WTC11 (cell line): ENCODE measurements around the gene PRXL2A. TPM values are rescaled to one million over a fixed set of nuclear protein-coding genes. Genes with fewer than 3 reads are reported as not detected.

ENCODE experiments used
- ATAC-seq: fragments of 200-7000 bp; cut with Tn5 transposase; 2 replicates; pipeline ENCODE4 v1.10.0; 2021; ENCODE audit warnings: mild to moderate bottlenecking, moderate library complexity
- CTCF ChIA-PET: fragments of 300-600 bp; sonication (Branson Sonifier 250); formaldehyde crosslinking; loops from one replicate; lab custom pipeline; 2021; ENCODE audit warnings: antibody characterized with exemption; lab: Charles Lee
- POLR2A ChIA-PET: fragments of 350-600 bp; sonication (Branson Sonifier 250); formaldehyde crosslinking; loops from one replicate; lab custom pipeline; 2021; ENCODE audit warnings: antibody characterized with exemption; lab: Charles Lee
- DNase-seq: peaks from one replicate; pipeline ENCODE4 v3.0.0; 2021; ENCODE audit warnings: low spot score
- H3K27ac Mint-ChIP-seq: 2 replicates; pipeline ENCODE4 v1.8.0; 2021; ENCODE audit warnings: mixed read lengths
- H3K27me3 Mint-ChIP-seq: 2 replicates; pipeline ENCODE4 v1.8.0; 2021; ENCODE audit warnings: low read depth, mild to moderate bottlenecking, moderate library complexity, mixed read lengths
- H3K36me3 Mint-ChIP-seq: 2 replicates; pipeline ENCODE4 v1.8.0; 2021; ENCODE audit warnings: mixed read lengths
- H3K4me1 Mint-ChIP-seq: 2 replicates; pipeline ENCODE4 v1.8.0; 2022; ENCODE audit warnings: mixed read lengths
- H3K4me3 Mint-ChIP-seq: 2 replicates; pipeline ENCODE4 v1.8.0; 2021; ENCODE audit warnings: mild to moderate bottlenecking, moderate library complexity, mixed read lengths
- H3K9me3 Mint-ChIP-seq: 2 replicates; pipeline ENCODE4 v1.8.0; 2021; ENCODE audit warnings: mixed read lengths
- ATF1 ChIP-seq: sonication (generic); formaldehyde crosslinking; IDR thresholded peaks from 2 replicates; pipeline ENCODE4 v1.8.1; 2023; ENCODE audit warnings: mild to moderate bottlenecking, moderate library complexity, missing genetic modification reagents
- ESRRA ChIP-seq: sonication (generic); formaldehyde crosslinking; IDR thresholded peaks from 2 replicates; pipeline ENCODE4 v1.8.1; 2022; ENCODE audit warnings: mild to moderate bottlenecking, missing genetic modification reagents, borderline replicate concordance
- GRHL2 ChIP-seq: fragments of 250-450 bp; sonication (Bioruptor Pico); IDR thresholded peaks from 2 replicates; pipeline ENCODE4 v1.8.0; 2022; ENCODE audit warnings: mild to moderate bottlenecking, moderate library complexity; ENCODE audit not compliant: insufficient replicate concordance, severe bottlenecking
- HMGA2 ChIP-seq: fragments of 250-450 bp; sonication (Bioruptor Pico); IDR thresholded peaks from 2 replicates; pipeline ENCODE4 v1.4.0; 2021; ENCODE audit warnings: mild to moderate bottlenecking, moderate library complexity
- NR3C1 ChIP-seq: sonication (generic); formaldehyde crosslinking; conservative IDR thresholded peaks from 2 replicates; pipeline ENCODE4 v1.8.1; 2023; ENCODE audit warnings: low read depth, mild to moderate bottlenecking, missing genetic modification reagents
- RELA ChIP-seq: sonication (generic); formaldehyde crosslinking; IDR thresholded peaks from 2 replicates; pipeline ENCODE4 v1.8.1; 2022; ENCODE audit warnings: missing genetic modification reagents, mild to moderate bottlenecking, borderline replicate concordance
- SMAD3 ChIP-seq: sonication (generic); formaldehyde crosslinking; IDR thresholded peaks from 2 replicates; pipeline ENCODE4 v1.8.0; 2022; ENCODE audit warnings: missing genetic modification reagents, mild to moderate bottlenecking, borderline replicate concordance
- ZNF138 ChIP-seq: sonication (generic); formaldehyde crosslinking; conservative IDR thresholded peaks from 2 replicates; pipeline ENCODE4 v1.8.1; 2022; ENCODE audit warnings: mild to moderate bottlenecking, moderate library complexity, missing genetic modification reagents
- ZNF219 ChIP-seq: sonication (generic); formaldehyde crosslinking; IDR thresholded peaks from 2 replicates; pipeline ENCODE4 v1.8.0; 2023; ENCODE audit warnings: missing genetic modification reagents, mild to moderate bottlenecking, borderline replicate concordance
- ZNF317 ChIP-seq: sonication (generic); formaldehyde crosslinking; IDR thresholded peaks from 2 replicates; pipeline ENCODE4 v1.8.1; 2023; ENCODE audit warnings: low read depth, mild to moderate bottlenecking, moderate library complexity, missing genetic modification reagents, borderline replicate concordance
- total RNA-seq: library from RNA; stranded (reverse); gene quantifications from 3 replicates; pipeline ENCODE4 v1.2.3, GENCODE V29; 2021
- TF ChIP-seq, protein P1 (sequence below): sonication (generic); formaldehyde crosslinking; IDR thresholded peaks from 2 replicates; pipeline ENCODE4 v1.8.0; 2022; ENCODE audit warnings: mild to moderate bottlenecking, missing genetic modification reagents
- TF ChIP-seq, protein P2 (sequence below): fragments of 250-450 bp; sonication (Bioruptor Pico); IDR thresholded peaks from 2 replicates; pipeline ENCODE4 v1.8.0; 2021; ENCODE audit warnings: mild to moderate bottlenecking
- TF ChIP-seq, protein P3 (sequence below): sonication (generic); formaldehyde crosslinking; IDR thresholded peaks from 2 replicates; pipeline ENCODE4 v1.8.0; 2022; ENCODE audit warnings: missing genetic modification reagents
- TF ChIP-seq, protein P4 (sequence below): sonication (generic); formaldehyde crosslinking; IDR thresholded peaks from 2 replicates; pipeline ENCODE4 v1.8.1; 2022; ENCODE audit warnings: low read depth, missing genetic modification reagents, borderline replicate concordance
- TF ChIP-seq, protein P5 (sequence below): sonication (generic); formaldehyde crosslinking; IDR thresholded peaks from 2 replicates; pipeline ENCODE4 v1.8.1; 2022; ENCODE audit warnings: mild to moderate bottlenecking, missing genetic modification reagents, moderate library complexity, borderline replicate concordance
- TF ChIP-seq, protein P6 (sequence below): sonication (generic); formaldehyde crosslinking; IDR thresholded peaks from 2 replicates; pipeline ENCODE4 v1.8.0; 2022; ENCODE audit warnings: mild to moderate bottlenecking, missing genetic modification reagents

Gene PRXL2A
- total RNA-seq, 1 experiment from 2014 or later: 46.6 TPM

DNA sequence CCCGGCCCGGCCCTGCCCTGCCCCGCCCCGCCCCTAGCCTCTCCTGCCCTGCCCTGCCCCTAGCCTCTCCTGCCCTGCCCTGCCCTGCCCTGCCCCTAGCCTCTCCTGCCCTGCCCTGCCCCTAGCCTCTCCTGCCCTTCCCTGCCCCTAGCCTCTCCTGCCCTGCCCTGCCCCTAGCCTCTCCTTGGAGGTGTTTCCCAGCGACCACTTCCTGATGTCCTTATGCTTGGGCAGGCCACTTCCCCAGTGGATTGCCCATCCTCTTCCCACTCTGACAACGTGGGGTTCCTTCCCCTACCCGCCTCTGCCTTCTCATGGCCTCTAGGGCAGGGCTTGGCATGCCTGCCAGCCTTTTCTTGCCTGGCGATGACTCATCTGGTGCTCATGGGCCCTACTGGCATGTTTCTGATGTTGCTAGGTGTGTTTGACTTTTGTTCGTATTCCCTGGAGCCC, 21.2 kb downstream of the PRXL2A start:
- DNase-seq (no peak), ATAC-seq (no peak)
- ChIA-PET POLR2A (no interaction called here), CTCF (interaction anchor here (1.0 to 1.2 kb wide), 3 partner anchors 76 to 233 kb away, joined by 3 to 4 read pairs (median 3); no protein-coding TSS in a partner anchor)
- Mint-ChIP-seq H3K9me3 (no peaks in the 10 kb centered on the region), H3K4me3 (no peak overlapping the region), H3K27ac (no peak overlapping the region; the same call in 1 of the 2 replicates), H3K27me3 (no peaks in the 10 kb centered on the region), H3K36me3 (peaks cover 55% of the 10 kb centered on the region)
- TF ChIP-seq ESRRA: no peak
- TF ChIP-seq, protein P1, sequence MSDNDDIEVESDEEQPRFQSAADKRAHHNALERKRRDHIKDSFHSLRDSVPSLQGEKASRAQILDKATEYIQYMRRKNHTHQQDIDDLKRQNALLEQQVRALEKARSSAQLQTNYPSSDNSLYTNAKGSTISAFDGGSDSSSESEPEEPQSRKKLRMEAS: no peak
- TF ChIP-seq RELA (CRISPR knock-in tag): no peak
- TF ChIP-seq ZNF317: no peak
- no peak for TF ChIP-seq ZNF219 (CRISPR knock-in tag)
- TF ChIP-seq, protein P2, sequence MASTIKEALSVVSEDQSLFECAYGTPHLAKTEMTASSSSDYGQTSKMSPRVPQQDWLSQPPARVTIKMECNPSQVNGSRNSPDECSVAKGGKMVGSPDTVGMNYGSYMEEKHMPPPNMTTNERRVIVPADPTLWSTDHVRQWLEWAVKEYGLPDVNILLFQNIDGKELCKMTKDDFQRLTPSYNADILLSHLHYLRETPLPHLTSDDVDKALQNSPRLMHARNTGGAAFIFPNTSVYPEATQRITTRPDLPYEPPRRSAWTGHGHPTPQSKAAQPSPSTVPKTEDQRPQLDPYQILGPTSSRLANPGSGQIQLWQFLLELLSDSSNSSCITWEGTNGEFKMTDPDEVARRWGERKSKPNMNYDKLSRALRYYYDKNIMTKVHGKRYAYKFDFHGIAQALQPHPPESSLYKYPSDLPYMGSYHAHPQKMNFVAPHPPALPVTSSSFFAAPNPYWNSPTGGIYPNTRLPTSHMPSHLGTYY: no peak
- TF ChIP-seq SMAD3: no peak
- TF ChIP-seq, protein P3, sequence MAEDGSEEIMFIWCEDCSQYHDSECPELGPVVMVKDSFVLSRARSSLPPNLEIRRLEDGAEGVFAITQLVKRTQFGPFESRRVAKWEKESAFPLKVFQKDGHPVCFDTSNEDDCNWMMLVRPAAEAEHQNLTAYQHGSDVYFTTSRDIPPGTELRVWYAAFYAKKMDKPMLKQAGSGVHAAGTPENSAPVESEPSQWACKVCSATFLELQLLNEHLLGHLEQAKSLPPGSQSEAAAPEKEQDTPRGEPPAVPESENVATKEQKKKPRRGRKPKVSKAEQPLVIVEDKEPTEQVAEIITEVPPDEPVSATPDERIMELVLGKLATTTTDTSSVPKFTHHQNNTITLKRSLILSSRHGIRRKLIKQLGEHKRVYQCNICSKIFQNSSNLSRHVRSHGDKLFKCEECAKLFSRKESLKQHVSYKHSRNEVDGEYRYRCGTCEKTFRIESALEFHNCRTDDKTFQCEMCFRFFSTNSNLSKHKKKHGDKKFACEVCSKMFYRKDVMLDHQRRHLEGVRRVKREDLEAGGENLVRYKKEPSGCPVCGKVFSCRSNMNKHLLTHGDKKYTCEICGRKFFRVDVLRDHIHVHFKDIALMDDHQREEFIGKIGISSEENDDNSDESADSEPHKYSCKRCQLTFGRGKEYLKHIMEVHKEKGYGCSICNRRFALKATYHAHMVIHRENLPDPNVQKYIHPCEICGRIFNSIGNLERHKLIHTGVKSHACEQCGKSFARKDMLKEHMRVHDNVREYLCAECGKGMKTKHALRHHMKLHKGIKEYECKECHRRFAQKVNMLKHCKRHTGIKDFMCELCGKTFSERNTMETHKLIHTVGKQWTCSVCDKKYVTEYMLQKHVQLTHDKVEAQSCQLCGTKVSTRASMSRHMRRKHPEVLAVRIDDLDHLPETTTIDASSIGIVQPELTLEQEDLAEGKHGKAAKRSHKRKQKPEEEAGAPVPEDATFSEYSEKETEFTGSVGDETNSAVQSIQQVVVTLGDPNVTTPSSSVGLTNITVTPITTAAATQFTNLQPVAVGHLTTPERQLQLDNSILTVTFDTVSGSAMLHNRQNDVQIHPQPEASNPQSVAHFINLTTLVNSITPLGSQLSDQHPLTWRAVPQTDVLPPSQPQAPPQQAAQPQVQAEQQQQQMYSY: no peak
- TF ChIP-seq, all 79 proteins: peak for 0
- no peaks in the 10 kb centered on the region for H3K4me1 Mint-ChIP-seq

DNA sequence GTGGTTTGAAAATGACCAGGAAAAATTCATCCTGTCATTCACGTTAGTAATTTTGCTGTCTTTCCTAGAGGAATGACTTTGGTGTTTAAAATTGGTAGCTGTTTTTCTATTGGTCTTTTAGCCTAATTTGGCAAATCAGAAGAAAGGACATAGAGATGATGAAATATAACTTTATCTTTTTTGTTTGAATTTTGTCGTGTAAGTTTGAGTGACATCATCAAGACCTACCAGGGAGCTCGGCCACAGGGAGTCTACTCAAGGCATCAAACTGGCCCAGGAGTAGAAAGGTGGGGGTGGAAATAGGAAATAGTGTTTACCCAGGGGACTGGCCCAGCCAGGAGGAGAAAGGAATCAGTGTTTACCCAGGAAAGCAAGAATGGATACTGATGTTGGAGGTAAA, 24.8 kb downstream of the PRXL2A start:
- Mint-ChIP-seq H3K4me3 (no peak overlapping the region), H3K4me1 (peaks cover 7% of the 10 kb centered on the region), H3K27ac (no peak overlapping the region), H3K36me3 (peaks cover 23% of the 10 kb centered on the region), H3K9me3 (no peaks in the 10 kb centered on the region), H3K27me3 (no peaks in the 10 kb centered on the region)
- ATAC-seq: no peak
- no peak for DNase-seq
- POLR2A ChIA-PET: no interaction called here
- CTCF ChIA-PET: interaction anchor here (1.0 to 1.7 kb wide), 3 partner anchors 12 to 72 kb away, joined by 3 to 5 read pairs (median 5); no protein-coding TSS in a partner anchor
- TF ChIP-seq HMGA2 (CRISPR knock-in tag) (no peak), ZNF138 (CRISPR knock-in tag) (no peak), GRHL2 (CRISPR knock-in tag) (no peak), NR3C1 (no peak), ATF1 (CRISPR knock-in tag) (no peak), ZNF219 (CRISPR knock-in tag) (no peak)
- TF ChIP-seq, protein P4, sequence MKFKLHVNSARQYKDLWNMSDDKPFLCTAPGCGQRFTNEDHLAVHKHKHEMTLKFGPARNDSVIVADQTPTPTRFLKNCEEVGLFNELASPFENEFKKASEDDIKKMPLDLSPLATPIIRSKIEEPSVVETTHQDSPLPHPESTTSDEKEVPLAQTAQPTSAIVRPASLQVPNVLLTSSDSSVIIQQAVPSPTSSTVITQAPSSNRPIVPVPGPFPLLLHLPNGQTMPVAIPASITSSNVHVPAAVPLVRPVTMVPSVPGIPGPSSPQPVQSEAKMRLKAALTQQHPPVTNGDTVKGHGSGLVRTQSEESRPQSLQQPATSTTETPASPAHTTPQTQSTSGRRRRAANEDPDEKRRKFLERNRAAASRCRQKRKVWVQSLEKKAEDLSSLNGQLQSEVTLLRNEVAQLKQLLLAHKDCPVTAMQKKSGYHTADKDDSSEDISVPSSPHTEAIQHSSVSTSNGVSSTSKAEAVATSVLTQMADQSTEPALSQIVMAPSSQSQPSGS (CRISPR knock-in tag): no peak
- TF ChIP-seq, protein P1: no peak
- TF ChIP-seq, protein P5, sequence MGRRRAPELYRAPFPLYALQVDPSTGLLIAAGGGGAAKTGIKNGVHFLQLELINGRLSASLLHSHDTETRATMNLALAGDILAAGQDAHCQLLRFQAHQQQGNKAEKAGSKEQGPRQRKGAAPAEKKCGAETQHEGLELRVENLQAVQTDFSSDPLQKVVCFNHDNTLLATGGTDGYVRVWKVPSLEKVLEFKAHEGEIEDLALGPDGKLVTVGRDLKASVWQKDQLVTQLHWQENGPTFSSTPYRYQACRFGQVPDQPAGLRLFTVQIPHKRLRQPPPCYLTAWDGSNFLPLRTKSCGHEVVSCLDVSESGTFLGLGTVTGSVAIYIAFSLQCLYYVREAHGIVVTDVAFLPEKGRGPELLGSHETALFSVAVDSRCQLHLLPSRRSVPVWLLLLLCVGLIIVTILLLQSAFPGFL (CRISPR knock-in tag): no peak
- TF ChIP-seq, protein P6, sequence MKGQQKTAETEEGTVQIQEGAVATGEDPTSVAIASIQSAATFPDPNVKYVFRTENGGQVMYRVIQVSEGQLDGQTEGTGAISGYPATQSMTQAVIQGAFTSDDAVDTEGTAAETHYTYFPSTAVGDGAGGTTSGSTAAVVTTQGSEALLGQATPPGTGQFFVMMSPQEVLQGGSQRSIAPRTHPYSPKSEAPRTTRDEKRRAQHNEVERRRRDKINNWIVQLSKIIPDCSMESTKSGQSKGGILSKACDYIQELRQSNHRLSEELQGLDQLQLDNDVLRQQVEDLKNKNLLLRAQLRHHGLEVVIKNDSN: no peak
